GM18867 (cell line): ENCODE measurements around the gene PDLIM1.

ENCODE experiments used
- ATAC-seq: cut with Tn5 transposase; IDR thresholded peaks from one replicate; pipeline ENCODE4 v1.9.1; 2021; ENCODE audit warnings: mild to moderate bottlenecking, moderate library complexity; ENCODE audit not compliant: unreplicated experiment

Gene PDLIM1

GRCh38 chr10:95289003-95289920 is 1.5 kb downstream of the PDLIM1 start:
- no peak for ATAC-seq

DNA sequence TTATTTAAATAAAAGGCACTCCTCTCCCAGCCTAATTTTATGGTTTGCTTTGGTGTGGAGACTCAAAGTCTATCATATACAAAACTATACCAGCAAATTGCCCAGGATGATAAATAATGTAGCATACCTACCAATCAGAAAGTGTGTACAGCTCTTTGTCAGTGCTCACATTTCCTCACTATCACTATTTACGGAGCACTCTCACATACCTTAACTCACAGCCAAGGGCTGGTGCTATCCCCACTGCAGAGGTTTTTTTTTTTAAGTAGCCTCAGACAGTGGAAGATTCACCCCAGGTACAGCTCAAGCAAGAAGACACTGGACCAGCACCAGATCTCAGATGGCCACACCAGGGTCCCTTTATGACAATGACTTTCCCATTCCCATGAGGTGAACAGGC is 2.5 kb downstream of the PDLIM1 start:
- no peak for ATAC-seq

- ATAC-seq, result no peak
These were observed 3.5 kb downstream of the PDLIM1 start for GRCh38 chr10:95287281-95287680.

GRCh38 chr10:95286707-95287106 is 4.1 kb downstream of the PDLIM1 start:
- ATAC-seq, result no peak

DNA sequence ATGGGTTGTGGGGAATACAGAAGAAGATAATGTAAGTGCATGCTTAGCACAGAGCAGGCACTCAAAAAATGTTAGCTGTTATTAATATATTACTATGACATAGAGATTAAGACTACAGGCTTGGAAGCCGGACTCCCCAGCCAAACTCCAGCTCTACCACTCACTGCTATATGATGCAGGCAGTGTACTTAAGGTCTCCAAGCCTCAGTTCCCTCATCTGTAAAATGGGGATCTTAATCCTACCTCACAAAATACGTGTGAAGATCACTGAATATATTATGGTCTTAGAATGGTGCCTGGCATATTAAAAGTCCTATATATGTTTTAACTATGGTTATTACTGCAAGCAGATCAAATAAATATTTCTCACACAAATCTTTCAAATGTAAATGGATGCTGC is 5.2 kb downstream of the PDLIM1 start:
- ATAC-seq, result no peak

DNA sequence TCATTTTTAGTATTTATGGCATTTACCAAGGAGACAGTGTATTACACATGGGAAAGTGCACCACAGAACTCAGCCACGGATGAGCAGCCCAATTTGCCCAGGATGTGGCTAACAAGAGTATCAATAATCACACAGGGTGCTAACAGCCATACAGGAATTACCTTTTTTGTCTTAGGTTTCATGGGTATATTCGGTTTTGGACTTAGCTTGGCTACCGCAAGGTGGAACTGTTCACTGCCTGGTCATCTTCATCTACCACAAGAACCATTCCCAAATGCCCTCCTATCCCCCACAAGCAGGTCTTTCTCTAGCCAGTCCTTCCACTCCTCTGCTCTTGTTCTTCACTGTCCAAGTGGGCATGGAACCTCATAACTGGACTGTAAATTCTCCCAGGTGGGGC is 6.0 kb downstream of the PDLIM1 start:
- ATAC-seq, result peak; percentile 40

- no peak for ATAC-seq
These were observed 8.7 kb downstream of the PDLIM1 start for GRCh38 chr10:95282107-95282506.

- no peak for ATAC-seq
These were observed 9.6 kb downstream of the PDLIM1 start for GRCh38 chr10:95281206-95281605.

- no peak for ATAC-seq
These were observed 10.2 kb downstream of the PDLIM1 start for GRCh38 chr10:95280637-95281036.

DNA sequence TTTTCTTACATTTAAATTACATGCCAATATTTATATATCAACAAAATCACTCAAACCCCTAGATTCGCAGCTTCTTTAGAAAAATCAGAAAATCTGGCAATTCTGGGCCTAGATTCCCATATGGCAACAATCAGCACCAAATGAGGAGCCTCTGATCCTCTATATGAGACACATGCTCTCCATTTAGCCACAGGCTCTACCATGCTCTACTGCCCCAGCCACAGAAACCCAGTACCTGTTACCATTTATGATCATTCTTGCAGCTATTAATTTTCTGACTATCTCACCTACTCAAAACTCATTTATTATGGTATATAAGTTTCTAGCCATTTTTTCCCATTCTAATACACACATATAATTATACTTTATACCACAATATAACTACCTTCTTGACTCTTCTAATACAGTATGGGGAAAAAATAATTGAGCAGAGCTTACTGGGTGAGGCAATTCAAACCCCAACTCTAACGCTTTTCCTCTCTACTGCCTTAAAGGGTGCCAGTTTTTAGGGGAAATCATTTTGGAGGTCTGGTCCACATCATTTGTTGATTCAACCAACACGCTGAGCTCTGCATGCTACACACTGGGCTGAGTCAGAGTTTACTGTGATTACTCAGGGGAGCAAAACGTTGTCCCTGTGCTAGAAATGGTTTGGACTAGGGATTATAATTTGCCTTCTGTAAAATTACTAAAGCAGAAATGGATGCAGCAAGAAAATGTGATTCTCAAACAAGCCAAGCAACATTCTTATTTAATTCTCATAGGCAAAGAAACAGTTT is 11.6 kb downstream of the PDLIM1 start:
- peak; percentile 38 for ATAC-seq

- ATAC-seq, result no peak
These were observed 12.5 kb downstream of the PDLIM1 start for GRCh38 chr10:95278061-95278988.

GRCh38 chr10:95277614-95278013 is 13.2 kb downstream of the PDLIM1 start:
- no peak for ATAC-seq

- no peak for ATAC-seq
These were observed 13.6 kb downstream of the PDLIM1 start for GRCh38 chr10:95277201-95277570.

DNA sequence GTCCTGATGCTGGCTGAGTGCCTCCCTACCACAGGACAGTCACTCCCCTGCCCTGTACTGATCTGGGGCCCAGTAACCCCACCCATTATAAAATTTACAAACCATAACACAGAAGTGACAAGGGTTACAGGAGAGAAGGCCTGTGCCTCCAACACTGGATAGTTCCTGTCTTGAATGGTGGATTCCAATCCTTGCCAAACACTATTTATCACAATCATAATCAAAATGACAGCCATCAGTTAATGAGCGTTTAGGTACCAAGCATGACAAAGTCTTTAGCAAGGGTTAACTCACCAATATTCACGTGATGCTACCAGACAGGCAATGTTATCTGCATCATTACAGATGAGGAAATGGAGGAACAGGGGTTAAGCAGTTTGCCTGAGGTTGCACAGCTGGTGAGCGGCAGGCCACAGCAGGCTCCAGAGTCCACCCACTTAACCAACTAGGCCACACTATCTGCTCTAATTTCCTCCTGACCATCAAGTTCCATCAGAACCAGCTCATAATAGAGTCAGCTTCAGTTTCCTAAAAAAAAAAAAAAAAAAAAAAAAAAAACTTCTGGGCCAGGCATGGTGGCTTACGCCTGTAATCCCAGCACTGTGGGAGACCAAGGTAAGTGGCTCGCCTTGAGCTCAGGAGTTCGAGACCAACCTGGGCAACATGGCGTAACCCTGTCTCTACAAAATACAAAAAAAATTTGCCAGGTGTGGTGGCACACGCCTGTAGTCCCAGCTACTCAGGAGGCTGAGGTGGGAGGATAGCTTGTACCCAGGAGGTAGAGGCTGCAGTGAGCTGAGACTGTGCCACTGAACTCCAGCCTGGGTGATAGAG is 14.2 kb downstream of the PDLIM1 start:
- no peak for ATAC-seq

DNA sequence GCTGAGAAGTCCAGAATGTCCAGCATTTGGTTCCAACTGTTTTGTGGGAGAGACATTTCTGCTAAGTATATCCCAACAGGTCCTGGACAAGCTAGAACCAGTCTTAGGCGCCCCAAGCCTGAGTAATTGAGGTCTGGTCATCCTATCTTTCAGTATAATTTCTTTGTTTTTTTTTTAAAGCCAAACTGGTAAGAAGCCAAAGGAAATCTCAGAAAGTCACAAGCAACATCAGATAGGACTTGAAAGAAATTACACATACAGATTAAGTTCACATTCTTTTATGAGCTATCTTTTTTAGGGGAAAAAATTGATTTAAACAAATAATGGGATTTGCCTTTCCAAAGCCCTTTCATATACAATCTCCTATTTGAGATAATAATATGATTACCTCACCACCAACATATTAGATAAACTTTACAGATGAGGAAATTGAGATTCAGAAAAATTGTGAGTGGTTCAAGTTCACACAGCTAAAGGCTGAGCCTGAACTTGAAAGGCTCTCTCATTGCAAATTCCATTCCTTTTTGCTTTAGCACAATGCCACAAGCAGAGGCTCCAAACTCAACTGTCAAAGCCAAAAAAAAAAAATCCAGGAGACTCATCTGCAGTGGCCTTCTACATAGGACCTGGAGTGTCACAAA is 15.0 kb downstream of the PDLIM1 start:
- no peak for ATAC-seq

- no peak for ATAC-seq
These were observed 17.1 kb downstream of the PDLIM1 start for GRCh38 chr10:95273393-95274312.

- ATAC-seq, result no peak
These were observed 22.4 kb downstream of the PDLIM1 start for GRCh38 chr10:95268438-95268837.

DNA sequence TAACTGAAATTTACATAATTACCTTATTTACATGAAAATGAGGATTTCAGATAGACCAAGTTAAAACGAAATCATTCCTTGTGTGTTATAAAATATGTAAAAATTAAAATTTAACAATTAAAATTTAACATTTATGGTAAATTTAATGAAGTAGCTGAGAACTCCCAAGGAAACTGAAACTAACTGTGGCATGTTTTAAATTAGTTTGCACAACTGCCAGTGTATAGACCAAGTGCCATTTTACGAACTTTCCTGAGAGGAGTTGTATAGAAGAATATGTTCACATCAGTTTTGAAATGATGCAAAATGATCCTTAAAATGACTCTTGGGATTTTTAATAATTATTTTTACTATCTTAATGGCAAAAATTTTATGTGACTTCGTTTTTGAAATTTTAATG is 23.6 kb downstream of the PDLIM1 start:
- no peak for ATAC-seq

GRCh38 chr10:95266674-95267095 is 24.1 kb downstream of the PDLIM1 start:
- ATAC-seq, result peak; percentile 94
